SK-N-SH treated with all-trans-retinoic acid at 6 μM for 48 hours (cell line): ENCODE results near the gene KRT80.

ENCODE experiments used
- ATAC-seq: fragments of 200-7000 bp; cut with Tn5 transposase; 3 replicates; pipeline ENCODE4 v1.9.1; 2020; ENCODE audit warnings: mild to moderate bottlenecking, moderate library complexity
- ARNTL ChIP-seq: fragments of 450-650 bp; formaldehyde crosslinking; IDR thresholded peaks from 2 replicates; pipeline ENCODE4 v1.5.0; 2020; ENCODE audit warnings: low read depth, mild to moderate bottlenecking, moderate library complexity, borderline replicate concordance
- BACH2 ChIP-seq: fragments of 250-450 bp; sonication (Bioruptor Pico); IDR thresholded peaks from 2 replicates; pipeline ENCODE4 v1.9.0; 2021; ENCODE audit warnings: mild to moderate bottlenecking, borderline replicate concordance
- CSDC2 ChIP-seq: fragments of 250-450 bp; sonication (Bioruptor Pico); IDR thresholded peaks from 2 replicates; pipeline ENCODE4 v1.5.0; 2020; ENCODE audit warnings: mild to moderate bottlenecking, moderate library complexity
- ESRRG ChIP-seq: fragments of 250-450 bp; sonication (Bioruptor Pico); IDR thresholded peaks from 2 replicates; pipeline ENCODE4 v1.6.1; 2021; ENCODE audit warnings: mild to moderate bottlenecking
- ISL1 ChIP-seq: fragments of 250-450 bp; sonication (Bioruptor Pico); IDR thresholded peaks from 2 replicates; pipeline ENCODE4 v2.1.2; 2022; ENCODE audit warnings: mild to moderate bottlenecking, moderate library complexity
- OSR1 ChIP-seq: fragments of 250-450 bp; sonication (Bioruptor Pico); IDR thresholded peaks from 2 replicates; pipeline ENCODE4 v1.8.0; 2022; ENCODE audit warnings: moderate library complexity, mild to moderate bottlenecking, inconsistent platforms
- PATZ1 ChIP-seq: fragments of 250-450 bp; sonication (Bioruptor Pico); IDR thresholded peaks from 2 replicates; pipeline ENCODE4 v1.8.0; 2020; ENCODE audit warnings: mild to moderate bottlenecking, moderate library complexity, borderline replicate concordance
- PPARA ChIP-seq: fragments of 250-450 bp; sonication (Bioruptor Pico); IDR thresholded peaks from 2 replicates; pipeline ENCODE4 v1.5.0; 2020; ENCODE audit warnings: mild to moderate bottlenecking, borderline replicate concordance
- RARB ChIP-seq: fragments of 250-450 bp; sonication (Bioruptor Pico); IDR thresholded peaks from 2 replicates; pipeline ENCODE4 v1.8.0; 2021; ENCODE audit warnings: mild to moderate bottlenecking, moderate library complexity
- SNAI2 ChIP-seq: fragments of 250-450 bp; sonication (Bioruptor Pico); IDR thresholded peaks from 2 replicates; pipeline ENCODE4 v1.5.0; 2020; ENCODE audit warnings: mild to moderate bottlenecking, moderate library complexity
- TCF4 ChIP-seq: fragments of 250-450 bp; sonication (Bioruptor Pico); IDR thresholded peaks from 2 replicates; pipeline ENCODE4 v1.8.0; 2021; ENCODE audit warnings: mild to moderate bottlenecking, moderate library complexity, borderline replicate concordance
- TOX ChIP-seq: fragments of 250-450 bp; sonication (Bioruptor Pico); IDR thresholded peaks from 2 replicates; pipeline ENCODE4 v1.8.0; 2021; ENCODE audit warnings: mild to moderate bottlenecking, moderate library complexity, borderline replicate concordance
- ZC3H10 ChIP-seq: fragments of 250-450 bp; sonication (Bioruptor Pico); IDR thresholded peaks from 2 replicates; pipeline ENCODE4 v1.5.1; 2021; ENCODE audit warnings: mild to moderate bottlenecking, moderate library complexity
- ZFP3 ChIP-seq: fragments of 250-450 bp; sonication (Bioruptor Pico); IDR thresholded peaks from 2 replicates; pipeline ENCODE4 v1.5.0; 2020; ENCODE audit warnings: mild to moderate bottlenecking, moderate library complexity
- ZFP30 ChIP-seq: fragments of 450-650 bp; formaldehyde crosslinking; IDR thresholded peaks from 2 replicates; pipeline ENCODE4 v1.5.0; 2022; ENCODE audit warnings: mild to moderate bottlenecking, moderate library complexity
- ZNF565 ChIP-seq: fragments of 450-650 bp; formaldehyde crosslinking; conservative IDR thresholded peaks from 2 replicates; pipeline ENCODE4 v1.5.0; 2020; ENCODE audit warnings: low read depth, mild to moderate bottlenecking, moderate library complexity
- ZNF70 ChIP-seq: fragments of 450-650 bp; formaldehyde crosslinking; IDR thresholded peaks from 2 replicates; pipeline ENCODE4 v1.5.0; 2020; ENCODE audit warnings: mild to moderate bottlenecking, moderate library complexity
- ZNF8 ChIP-seq: fragments of 450-650 bp; formaldehyde crosslinking; IDR thresholded peaks from 2 replicates; pipeline ENCODE4 v1.5.0; 2020; ENCODE audit warnings: mild to moderate bottlenecking, moderate library complexity
- TF ChIP-seq, protein P1 (sequence below): fragments of 250-450 bp; sonication (Bioruptor Pico); IDR thresholded peaks from 2 replicates; pipeline ENCODE4 v1.8.0; 2021; ENCODE audit warnings: low read depth, mild to moderate bottlenecking, moderate library complexity, borderline replicate concordance
- TF ChIP-seq, protein P2 (sequence below): fragments of 250-450 bp; sonication (Bioruptor Pico); IDR thresholded peaks from 2 replicates; pipeline ENCODE4 v1.5.1; 2021; ENCODE audit warnings: mild to moderate bottlenecking, moderate library complexity
- TF ChIP-seq, protein P3 (sequence below): fragments of 250-450 bp; sonication (Bioruptor Pico); IDR thresholded peaks from 2 replicates; pipeline ENCODE4 v1.5.0; 2020; ENCODE audit warnings: mild to moderate bottlenecking, moderate library complexity
- TF ChIP-seq, protein P4 (sequence below): fragments of 250-450 bp; sonication (Bioruptor Pico); IDR thresholded peaks from 2 replicates; pipeline ENCODE4 v1.5.1; 2020; ENCODE audit warnings: low read depth, mild to moderate bottlenecking, moderate library complexity

KRT80 gene

DNA sequence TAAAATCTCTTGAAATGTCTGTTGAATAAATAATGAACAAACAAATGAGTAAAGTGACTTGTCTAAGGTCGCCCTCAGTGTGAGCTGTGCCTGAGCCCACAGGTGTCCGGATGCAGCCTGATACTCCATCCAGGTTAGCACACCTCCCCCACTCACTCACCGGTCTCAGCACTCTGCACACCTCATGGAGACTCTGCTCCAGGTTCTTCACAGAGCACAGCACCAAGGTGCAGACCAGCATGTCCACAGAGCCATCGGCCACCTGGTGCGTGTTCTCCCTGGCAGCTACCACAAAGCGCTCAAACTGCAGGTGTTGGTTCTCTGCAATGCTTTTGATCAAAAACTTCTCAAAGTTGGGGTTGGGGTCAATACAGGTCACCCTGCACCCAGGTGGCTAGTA lies 37.1 kb upstream of the KRT80 start:
- TF ChIP-seq ARNTL (no peak), ZFP3 (CRISPR knock-in tag) (no peak), ZFP30 (CRISPR knock-in tag) (no peak), TOX (CRISPR knock-in tag) (no peak), ESRRG (no peak), ZNF70 (CRISPR knock-in tag) (no peak), PATZ1 (no peak), SNAI2 (CRISPR knock-in tag) (no peak), PPARA (CRISPR knock-in tag) (no peak), ZNF8 (CRISPR knock-in tag) (no peak), RARB (no peak), ISL1 (CRISPR knock-in tag) (no peak), OSR1 (CRISPR knock-in tag) (no peak)
- TF ChIP-seq, protein P1, sequence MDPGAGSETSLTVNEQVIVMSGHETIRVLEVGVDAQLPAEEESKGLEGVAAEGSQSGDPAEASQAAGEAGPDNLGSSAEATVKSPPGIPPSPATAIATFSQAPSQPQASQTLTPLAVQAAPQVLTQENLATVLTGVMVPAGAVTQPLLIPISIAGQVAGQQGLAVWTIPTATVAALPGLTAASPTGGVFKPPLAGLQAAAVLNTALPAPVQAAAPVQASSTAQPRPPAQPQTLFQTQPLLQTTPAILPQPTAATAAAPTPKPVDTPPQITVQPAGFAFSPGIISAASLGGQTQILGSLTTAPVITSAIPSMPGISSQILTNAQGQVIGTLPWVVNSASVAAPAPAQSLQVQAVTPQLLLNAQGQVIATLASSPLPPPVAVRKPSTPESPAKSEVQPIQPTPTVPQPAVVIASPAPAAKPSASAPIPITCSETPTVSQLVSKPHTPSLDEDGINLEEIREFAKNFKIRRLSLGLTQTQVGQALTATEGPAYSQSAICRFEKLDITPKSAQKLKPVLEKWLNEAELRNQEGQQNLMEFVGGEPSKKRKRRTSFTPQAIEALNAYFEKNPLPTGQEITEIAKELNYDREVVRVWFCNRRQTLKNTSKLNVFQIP = no peak
- TF ChIP-seq, protein P2, sequence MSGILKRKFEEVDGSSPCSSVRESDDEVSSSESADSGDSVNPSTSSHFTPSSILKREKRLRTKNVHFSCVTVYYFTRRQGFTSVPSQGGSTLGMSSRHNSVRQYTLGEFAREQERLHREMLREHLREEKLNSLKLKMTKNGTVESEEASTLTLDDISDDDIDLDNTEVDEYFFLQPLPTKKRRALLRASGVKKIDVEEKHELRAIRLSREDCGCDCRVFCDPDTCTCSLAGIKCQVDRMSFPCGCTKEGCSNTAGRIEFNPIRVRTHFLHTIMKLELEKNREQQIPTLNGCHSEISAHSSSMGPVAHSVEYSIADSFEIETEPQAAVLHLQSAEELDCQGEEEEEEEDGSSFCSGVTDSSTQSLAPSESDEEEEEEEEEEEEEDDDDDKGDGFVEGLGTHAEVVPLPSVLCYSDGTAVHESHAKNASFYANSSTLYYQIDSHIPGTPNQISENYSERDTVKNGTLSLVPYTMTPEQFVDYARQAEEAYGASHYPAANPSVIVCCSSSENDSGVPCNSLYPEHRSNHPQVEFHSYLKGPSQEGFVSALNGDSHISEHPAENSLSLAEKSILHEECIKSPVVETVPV (CRISPR knock-in tag) = no peak
- TF ChIP-seq, protein P3, sequence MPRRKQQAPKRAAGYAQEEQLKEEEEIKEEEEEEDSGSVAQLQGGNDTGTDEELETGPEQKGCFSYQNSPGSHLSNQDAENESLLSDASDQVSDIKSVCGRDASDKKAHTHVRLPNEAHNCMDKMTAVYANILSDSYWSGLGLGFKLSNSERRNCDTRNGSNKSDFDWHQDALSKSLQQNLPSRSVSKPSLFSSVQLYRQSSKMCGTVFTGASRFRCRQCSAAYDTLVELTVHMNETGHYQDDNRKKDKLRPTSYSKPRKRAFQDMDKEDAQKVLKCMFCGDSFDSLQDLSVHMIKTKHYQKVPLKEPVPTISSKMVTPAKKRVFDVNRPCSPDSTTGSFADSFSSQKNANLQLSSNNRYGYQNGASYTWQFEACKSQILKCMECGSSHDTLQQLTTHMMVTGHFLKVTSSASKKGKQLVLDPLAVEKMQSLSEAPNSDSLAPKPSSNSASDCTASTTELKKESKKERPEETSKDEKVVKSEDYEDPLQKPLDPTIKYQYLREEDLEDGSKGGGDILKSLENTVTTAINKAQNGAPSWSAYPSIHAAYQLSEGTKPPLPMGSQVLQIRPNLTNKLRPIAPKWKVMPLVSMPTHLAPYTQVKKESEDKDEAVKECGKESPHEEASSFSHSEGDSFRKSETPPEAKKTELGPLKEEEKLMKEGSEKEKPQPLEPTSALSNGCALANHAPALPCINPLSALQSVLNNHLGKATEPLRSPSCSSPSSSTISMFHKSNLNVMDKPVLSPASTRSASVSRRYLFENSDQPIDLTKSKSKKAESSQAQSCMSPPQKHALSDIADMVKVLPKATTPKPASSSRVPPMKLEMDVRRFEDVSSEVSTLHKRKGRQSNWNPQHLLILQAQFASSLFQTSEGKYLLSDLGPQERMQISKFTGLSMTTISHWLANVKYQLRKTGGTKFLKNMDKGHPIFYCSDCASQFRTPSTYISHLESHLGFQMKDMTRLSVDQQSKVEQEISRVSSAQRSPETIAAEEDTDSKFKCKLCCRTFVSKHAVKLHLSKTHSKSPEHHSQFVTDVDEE (CRISPR knock-in tag) = no peak
- TF ChIP-seq, protein P4, sequence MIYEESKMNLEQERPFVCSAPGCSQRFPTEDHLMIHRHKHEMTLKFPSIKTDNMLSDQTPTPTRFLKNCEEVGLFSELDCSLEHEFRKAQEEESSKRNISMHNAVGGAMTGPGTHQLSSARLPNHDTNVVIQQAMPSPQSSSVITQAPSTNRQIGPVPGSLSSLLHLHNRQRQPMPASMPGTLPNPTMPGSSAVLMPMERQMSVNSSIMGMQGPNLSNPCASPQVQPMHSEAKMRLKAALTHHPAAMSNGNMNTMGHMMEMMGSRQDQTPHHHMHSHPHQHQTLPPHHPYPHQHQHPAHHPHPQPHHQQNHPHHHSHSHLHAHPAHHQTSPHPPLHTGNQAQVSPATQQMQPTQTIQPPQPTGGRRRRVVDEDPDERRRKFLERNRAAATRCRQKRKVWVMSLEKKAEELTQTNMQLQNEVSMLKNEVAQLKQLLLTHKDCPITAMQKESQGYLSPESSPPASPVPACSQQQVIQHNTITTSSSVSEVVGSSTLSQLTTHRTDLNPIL (CRISPR knock-in tag) = no peak
- no peak for ATAC-seq

GRCh38 chr12:52228366-52228765 lies 36.6 kb upstream of the KRT80 start:
- TF ChIP-seq ISL1 (CRISPR knock-in tag) = no peak
- no peak for TF ChIP-seq TOX (CRISPR knock-in tag)
- TF ChIP-seq PPARA (CRISPR knock-in tag) = no peak
- no peak for TF ChIP-seq ZNF70 (CRISPR knock-in tag)
- TF ChIP-seq CSDC2 = no peak
- TF ChIP-seq ZNF565 (CRISPR knock-in tag) = no peak
- no peak for TF ChIP-seq ZNF8 (CRISPR knock-in tag)
- TF ChIP-seq OSR1 (CRISPR knock-in tag) = no peak
- TF ChIP-seq, protein P3 (CRISPR knock-in tag) = no peak
- TF ChIP-seq TCF4 (CRISPR knock-in tag) = no peak
- TF ChIP-seq ZFP3 (CRISPR knock-in tag) = no peak
- TF ChIP-seq, protein P2 (CRISPR knock-in tag) = no peak
- TF ChIP-seq, protein P1 = no peak
- TF ChIP-seq ZC3H10 (CRISPR knock-in tag) = no peak
- TF ChIP-seq RARB = no peak
- TF ChIP-seq SNAI2 (CRISPR knock-in tag) = no peak
- no peak for TF ChIP-seq BACH2 (CRISPR knock-in tag)
- ATAC-seq = no peak
